ENCODE results near the gene ASPA.

- no peak for TF ChIP-seq GATA3 (IDR thresholded peaks at IDR 0.05; ENCODE audit: low read depth, low read length)
- TF ChIP-seq GATA2 (IDR thresholded peaks at IDR 0.05; ENCODE audit: low read depth, low read length): no peak
Observed at GRCh38 chr17:3535253-3535995, 59.6 kb downstream of the ASPA start.
